AG04450 (cell line): ENCODE results near the gene MAGI2. TPM values are rescaled to one million over a fixed set of nuclear protein-coding genes. Genes with fewer than 3 reads are reported as not detected.

Experiments used
- CTCF ChIA-PET: fragments of 300-600, 350-600 bp; formaldehyde crosslinking; extraction: SDS; loops from one replicate; lab custom pipeline; 2022; ENCODE audit warnings: antibody characterized with exemption, inconsistent platforms; lab: Charles Lee
- POLR2A ChIA-PET: fragments of 350-600 bp; formaldehyde crosslinking; extraction: SDS; loops from one replicate; lab custom pipeline; 2021; ENCODE audit warnings: antibody characterized with exemption, inconsistent platforms; lab: Yijun Ruan, JAX
- DNase-seq: peaks from one replicate; pipeline ENCODE4 v3.0.0-alpha.2; 2011; ENCODE audit warnings: low read depth, low spot score
- H3K27ac ChIP-seq: one replicate; pipeline ENCODE4 v1.5.1; 2012; ENCODE audit warnings: low read depth, low read length, control low read depth
- H3K27me3 ChIP-seq: one replicate; pipeline ENCODE4 v1.6.0; 2012; ENCODE audit warnings: low read length; ENCODE audit not compliant: control insufficient read depth, insufficient read depth
- H3K4me3 ChIP-seq: 2 replicates; pipeline ENCODE4 v1.5.1; 2011; ENCODE audit warnings: mild to moderate bottlenecking, low read depth, low read length, control low read depth
- H3K9me3 ChIP-seq: 2 replicates; pipeline ENCODE4 v1.5.1; 2012; ENCODE audit warnings: low read length; ENCODE audit not compliant: control insufficient read depth, insufficient read depth
- polyA plus RNA-seq: library from polyadenylated mRNA; depleted of rRNA; stranded (reverse); fragments of >200 nt; gene quantifications from 2 replicates; pipeline ENCODE4 v1.2.3, GENCODE V29; 2011
- TF ChIP-seq, protein P1 (sequence below): IDR thresholded peaks from 2 replicates; pipeline ENCODE4 v1.5.1; 2011; ENCODE audit warnings: low read depth, low read length, control low read depth, inconsistent platforms

The MAGI2 gene
- polyA plus RNA-seq, 1 experiment, result 2.3 TPM

DNA sequence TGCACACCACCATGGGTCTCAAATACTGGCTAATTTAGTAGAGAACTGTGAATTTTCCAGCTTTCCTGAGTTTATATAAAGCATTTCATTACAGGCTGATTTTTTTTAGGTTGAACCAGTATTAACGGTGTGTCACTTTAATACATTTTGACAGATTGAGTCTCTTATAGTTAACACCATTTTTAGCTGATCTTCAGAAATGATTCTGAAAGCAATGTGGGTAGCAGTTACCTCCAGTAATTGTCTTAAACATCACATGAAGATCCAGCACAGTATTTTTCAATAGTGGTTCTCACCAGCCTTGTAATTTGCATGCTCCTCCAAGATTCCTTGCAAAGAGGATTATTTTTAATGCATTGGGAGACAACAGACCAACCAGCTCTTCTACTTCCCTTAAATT, 961.3 kb downstream of the MAGI2 start:
- TF ChIP-seq, protein P1, sequence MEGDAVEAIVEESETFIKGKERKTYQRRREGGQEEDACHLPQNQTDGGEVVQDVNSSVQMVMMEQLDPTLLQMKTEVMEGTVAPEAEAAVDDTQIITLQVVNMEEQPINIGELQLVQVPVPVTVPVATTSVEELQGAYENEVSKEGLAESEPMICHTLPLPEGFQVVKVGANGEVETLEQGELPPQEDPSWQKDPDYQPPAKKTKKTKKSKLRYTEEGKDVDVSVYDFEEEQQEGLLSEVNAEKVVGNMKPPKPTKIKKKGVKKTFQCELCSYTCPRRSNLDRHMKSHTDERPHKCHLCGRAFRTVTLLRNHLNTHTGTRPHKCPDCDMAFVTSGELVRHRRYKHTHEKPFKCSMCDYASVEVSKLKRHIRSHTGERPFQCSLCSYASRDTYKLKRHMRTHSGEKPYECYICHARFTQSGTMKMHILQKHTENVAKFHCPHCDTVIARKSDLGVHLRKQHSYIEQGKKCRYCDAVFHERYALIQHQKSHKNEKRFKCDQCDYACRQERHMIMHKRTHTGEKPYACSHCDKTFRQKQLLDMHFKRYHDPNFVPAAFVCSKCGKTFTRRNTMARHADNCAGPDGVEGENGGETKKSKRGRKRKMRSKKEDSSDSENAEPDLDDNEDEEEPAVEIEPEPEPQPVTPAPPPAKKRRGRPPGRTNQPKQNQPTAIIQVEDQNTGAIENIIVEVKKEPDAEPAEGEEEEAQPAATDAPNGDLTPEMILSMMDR, result no peak
- H3K27me3 ChIP-seq, result no peaks in the 10 kb centered on the region
- H3K27ac ChIP-seq, result no peak overlapping the region
- H3K4me3 ChIP-seq, result no peak overlapping the region
- DNase-seq, result no peak
- POLR2A ChIA-PET, result no interaction called here
- CTCF ChIA-PET, result interaction anchor here (0.9 to 1.6 kb wide), 2 partner anchors 18 to 357 kb away, joined by 3 to 4 read pairs; no protein-coding TSS in a partner anchor
- no peaks in the 10 kb centered on the region for H3K9me3 ChIP-seq

DNA sequence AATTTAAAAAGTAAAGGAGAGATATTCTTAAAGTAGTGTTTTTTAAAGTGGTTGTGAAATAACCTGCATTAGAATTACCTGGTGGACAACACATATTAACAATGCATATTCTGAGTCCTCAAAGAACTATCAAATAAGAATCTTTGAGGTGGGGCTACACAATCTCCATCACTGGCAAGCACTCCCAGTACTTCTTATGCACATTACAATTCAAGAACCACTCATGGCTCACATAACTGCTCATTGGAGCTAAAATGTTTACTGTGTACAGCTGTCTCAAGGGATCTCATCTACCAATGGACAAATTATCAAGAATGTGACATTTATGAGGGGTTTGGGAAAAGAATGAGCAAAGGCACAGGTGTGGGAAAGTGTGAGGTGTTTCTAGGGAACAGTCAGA, 962.9 kb downstream of the MAGI2 start:
- Histone ChIP-seq H3K27me3 (no peaks in the 10 kb centered on the region), H3K27ac (no peak overlapping the region), H3K9me3 (no peaks in the 10 kb centered on the region), H3K4me3 (no peak overlapping the region)
- ChIA-PET POLR2A (no interaction called here), CTCF (interaction anchor here (1.4 kb wide), 1 partner anchor 470 kb away, joined by 4 read pairs; no protein-coding TSS in a partner anchor)
- TF ChIP-seq, protein P1, result no peak
- DNase-seq, result no peak

DNA sequence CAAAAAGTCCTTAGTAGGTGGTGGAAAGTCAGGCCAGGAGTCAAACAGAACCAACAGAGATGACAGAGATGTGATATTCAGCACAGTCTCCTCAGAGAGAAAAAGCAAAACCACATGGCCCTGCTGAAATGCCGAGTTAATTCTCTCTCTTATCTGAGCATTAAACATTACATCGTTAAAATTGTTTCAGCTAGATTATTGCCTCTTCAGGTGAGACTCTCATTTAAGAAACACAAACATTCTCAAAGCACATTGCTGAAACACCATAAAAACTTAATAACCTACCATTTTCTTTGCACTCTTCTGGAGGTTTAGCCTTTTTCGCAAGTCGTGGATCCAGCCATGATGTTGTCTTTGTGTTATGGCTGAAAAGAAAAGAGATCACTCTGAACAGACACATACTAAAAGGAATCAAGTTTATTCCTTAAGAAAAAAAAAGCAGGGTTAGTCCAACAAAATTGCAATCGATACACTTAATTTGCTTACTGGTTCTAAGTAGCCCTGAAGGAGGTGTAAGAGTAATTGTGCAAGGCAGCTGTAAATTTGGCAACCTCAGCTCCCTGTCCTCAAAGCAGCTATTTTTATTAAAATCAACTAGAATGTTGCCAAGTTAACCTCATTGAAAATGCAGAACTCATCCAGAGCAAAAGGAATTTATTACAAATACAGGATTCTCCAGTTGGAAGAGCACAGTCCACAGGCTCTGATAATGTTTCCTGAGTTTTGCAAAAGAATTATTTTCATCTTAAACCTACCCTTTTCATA, 963.8 kb downstream of the MAGI2 start:
- Histone ChIP-seq H3K4me3 (no peak overlapping the region), H3K9me3 (no peaks in the 10 kb centered on the region), H3K27ac (no peak overlapping the region), H3K27me3 (no peaks in the 10 kb centered on the region)
- DNase-seq, result no peak
- ChIA-PET POLR2A (no interaction called here), CTCF (interaction anchor here (1.4 kb wide), 1 partner anchor 469 kb away, joined by 4 read pairs; no protein-coding TSS in a partner anchor)
- TF ChIP-seq, protein P1, result no peak

DNA sequence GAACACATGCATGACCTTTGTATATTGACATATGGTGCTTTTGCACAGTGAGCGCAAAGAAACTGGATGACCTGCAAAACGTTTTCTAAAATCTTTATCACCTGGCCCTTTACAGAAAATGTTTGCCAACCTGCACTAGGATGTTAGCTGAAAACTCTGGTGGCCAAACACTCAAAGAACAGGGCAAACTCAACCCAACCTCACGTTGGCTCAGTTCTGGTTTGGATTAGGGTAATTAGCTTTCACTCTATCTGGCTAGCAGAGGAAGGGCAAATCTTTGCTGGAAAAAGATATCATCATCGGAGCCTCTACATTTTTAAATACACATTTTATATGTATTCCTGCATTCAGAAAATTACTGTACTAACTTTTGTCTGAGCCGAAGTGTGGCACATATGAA, 966.0 kb downstream of the MAGI2 start:
- ChIA-PET CTCF (interaction anchor here (0.6 to 1.4 kb wide), 3 partner anchors 23 to 49 kb away, joined by 4 to 13 read pairs (median 4); no protein-coding TSS in a partner anchor), POLR2A (no interaction called here)
- DNase-seq, result no peak
- Histone ChIP-seq H3K27ac (no peak overlapping the region), H3K27me3 (no peaks in the 10 kb centered on the region), H3K4me3 (no peak overlapping the region), H3K9me3 (no peaks in the 10 kb centered on the region)
- TF ChIP-seq, protein P1, result no peak

DNA sequence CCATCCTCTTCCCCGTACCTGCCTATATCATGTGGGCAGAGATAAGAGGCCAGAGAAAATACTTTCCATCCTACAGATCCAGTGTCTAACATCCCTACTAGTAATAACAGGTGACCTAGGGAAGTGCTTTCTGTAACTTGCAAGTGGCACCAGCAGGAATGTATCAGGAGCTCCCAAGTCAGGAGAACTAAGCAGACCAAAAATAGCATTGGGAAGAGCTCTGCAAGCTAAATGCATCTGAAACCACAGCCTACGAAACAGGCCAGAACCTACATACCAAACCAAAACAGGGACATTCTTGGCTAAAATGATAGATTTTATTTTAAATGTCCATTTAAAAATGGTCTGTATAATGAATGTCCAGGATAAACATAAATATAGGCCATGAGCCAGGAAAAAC, 974.1 kb downstream of the MAGI2 start:
- DNase-seq, result no peak
- CTCF ChIA-PET, result no interaction called here

More for the DNA sequence above, 974.1 kb downstream of the MAGI2 start:
- H3K27ac ChIP-seq, result no peak overlapping the region
- no peak overlapping the region for H3K4me3 ChIP-seq
- POLR2A ChIA-PET, result no interaction called here
- H3K9me3 ChIP-seq, result no peaks in the 10 kb centered on the region
- no peaks in the 10 kb centered on the region for H3K27me3 ChIP-seq
- TF ChIP-seq, protein P1, result no peak
